ENCODE measurements around the gene PTTG1IP.

Gene PTTG1IP

DNA sequence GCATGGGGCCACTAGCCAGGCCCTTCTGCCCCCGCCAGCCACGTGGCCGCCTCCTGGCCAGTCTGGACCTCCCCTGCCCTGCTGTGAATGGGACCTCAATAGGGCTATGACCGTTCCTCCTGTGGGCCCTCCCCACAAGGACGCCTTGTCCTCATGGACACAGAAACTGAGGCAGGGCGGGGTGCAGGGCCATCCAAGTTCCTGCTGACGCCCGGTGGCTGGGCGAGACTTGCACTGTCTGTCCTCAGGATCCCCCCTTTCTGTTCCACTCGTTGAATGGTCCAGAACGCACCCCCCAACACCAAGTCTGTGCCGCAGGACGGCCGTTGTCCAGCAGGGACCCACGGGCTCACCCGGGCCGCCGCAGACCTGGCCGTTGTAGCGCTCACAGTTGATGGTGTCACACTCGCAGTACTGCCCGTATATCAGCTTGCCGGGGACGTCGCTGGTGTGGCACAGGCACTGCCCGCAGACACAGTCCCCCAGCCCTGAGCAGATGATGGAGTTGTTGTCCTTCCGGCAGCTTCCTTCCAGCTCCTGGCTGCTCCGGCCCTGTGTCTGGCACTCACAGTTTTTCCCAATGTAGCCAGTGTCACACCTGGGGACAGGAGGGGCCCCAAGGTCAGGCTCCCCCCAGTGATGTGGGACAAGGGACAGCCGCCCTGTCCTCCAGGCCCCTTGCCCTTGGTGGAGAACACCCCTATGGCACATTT lies 16.3 kb upstream of the PTTG1IP start:
- H3K27ac ChIP-seq = no peak overlapping the region

GRCh38 chr21:44888581-44889550 lies 15.4 kb upstream of the PTTG1IP start:
- no peak for TF ChIP-seq CTCF (IDR thresholded peaks at IDR 0.05)
- TF ChIP-seq ZFX (IDR thresholded peaks at IDR 0.05; ENCODE audit: borderline replicate concordance) = no peak
- no peak overlapping the region for H3K27ac ChIP-seq

More for the DNA sequence above, 16.3 kb upstream of the PTTG1IP start:
- TF ChIP-seq CTCF (IDR thresholded peaks at IDR 0.05) = no peak
- TF ChIP-seq ZFX (IDR thresholded peaks at IDR 0.05; ENCODE audit: borderline replicate concordance) = no peak

DNA sequence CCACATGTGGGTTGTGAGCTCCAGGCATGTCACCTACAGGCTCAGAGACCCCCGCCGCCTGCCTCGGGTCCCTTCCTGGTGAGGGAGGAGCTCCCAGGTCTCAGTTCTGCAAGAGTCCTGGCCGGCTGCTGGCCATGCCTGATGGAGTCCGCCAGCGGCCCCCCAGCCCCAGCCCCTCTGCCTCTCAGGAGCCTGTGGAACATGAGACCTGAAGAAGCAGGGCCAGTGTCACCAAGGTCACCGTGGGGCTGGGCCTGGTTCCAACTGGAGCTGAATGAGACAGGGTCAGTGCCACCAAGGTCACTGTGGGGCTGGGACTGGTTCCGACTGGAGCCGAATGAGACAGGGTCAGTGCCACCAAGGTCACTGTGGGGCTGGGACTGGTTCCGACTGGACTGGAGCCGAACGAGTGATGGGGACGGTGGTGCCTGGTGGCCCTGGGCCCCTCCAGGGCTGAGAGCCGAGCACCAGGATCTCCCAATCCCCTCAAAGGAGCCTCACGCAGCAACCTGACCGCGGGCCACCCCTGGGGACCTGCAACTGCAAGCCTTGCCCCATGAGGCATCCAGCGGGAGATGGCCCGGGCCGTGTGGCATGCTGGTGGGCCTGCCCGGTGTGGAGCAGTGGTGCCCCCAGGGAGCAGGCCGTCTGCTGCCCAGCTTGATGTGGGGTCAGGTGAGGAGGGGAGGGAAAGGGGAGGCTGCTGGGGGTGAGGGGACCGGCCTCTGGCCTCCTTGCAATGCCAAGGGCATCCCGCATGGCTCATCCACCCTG lies 14.5 kb upstream of the PTTG1IP start:
- TF ChIP-seq CTCF (IDR thresholded peaks at IDR 0.05) (no peak), ZFX (IDR thresholded peaks at IDR 0.05; ENCODE audit: borderline replicate concordance) (no peak)
- H3K27ac ChIP-seq = no peak overlapping the region

DNA sequence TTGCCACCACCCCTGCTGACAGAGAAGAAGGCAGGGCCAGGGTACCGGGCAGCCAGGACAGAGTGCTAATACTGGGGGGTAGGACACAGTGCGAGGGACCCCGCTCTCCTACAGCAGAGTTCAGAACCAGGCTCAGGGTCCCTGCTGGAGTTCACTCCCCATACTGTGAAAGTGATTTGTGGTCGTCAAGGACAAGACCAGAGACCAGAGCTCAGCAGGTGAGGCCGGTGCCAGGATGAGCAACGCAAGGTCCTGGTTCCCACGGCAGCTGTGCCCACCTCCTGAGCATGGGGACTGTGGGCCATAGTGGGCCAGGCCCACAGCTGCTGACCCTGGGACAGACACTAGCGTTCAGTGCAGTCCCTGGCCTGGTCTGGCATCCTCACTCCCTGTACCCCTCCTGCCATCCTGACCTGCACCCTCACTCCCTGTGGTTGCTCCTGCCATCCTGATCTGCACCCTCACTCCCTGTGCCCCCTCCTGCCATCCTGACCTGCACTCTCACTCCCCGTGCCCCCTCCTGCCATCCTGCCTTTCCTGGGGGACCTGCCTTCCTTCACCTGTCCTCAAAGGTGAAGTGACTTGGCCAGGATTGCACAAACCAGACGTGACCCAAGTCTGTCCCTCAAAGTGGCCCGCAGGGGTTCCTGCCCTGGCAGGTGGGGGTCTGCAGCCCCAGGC lies 13.8 kb upstream of the PTTG1IP start:
- TF ChIP-seq ZFX (IDR thresholded peaks at IDR 0.05; ENCODE audit: borderline replicate concordance) (no peak), CTCF (IDR thresholded peaks at IDR 0.05) (no peak)
- H3K27ac ChIP-seq = no peak overlapping the region

GRCh38 chr21:44886113-44887075 lies 12.9 kb upstream of the PTTG1IP start:
- no peak overlapping the region for H3K27ac ChIP-seq
- TF ChIP-seq CTCF (IDR thresholded peaks at IDR 0.05) = no peak
- TF ChIP-seq ZFX (IDR thresholded peaks at IDR 0.05; ENCODE audit: borderline replicate concordance) = no peak

GRCh38 chr21:44885615-44886014 lies 12.1 kb upstream of the PTTG1IP start:
- TF ChIP-seq CTCF (IDR thresholded peaks at IDR 0.05) (no peak), ZFX (IDR thresholded peaks at IDR 0.05; ENCODE audit: borderline replicate concordance) (no peak)
- H3K27ac ChIP-seq = no peak overlapping the region

All from 22Rv1 (cell line).